AG10803 (cell line): Measurements from ENCODE around the gene HLA-F.
A peak's percentile ranks its signal among the peaks of the same experiment; 100 is the strongest.

Source experiments
- DNase-seq: peaks from one replicate; pipeline ENCODE4 v3.0.0; 2010; ENCODE audit warnings: low read depth
- H3K4me3 ChIP-seq: 2 replicates; pipeline ENCODE4 v1.5.1; 2011; ENCODE audit warnings: mild to moderate bottlenecking, low read length, control low read depth
- CTCF ChIP-seq: conservative IDR thresholded peaks from 2 replicates; pipeline ENCODE4 v1.5.1; 2011; ENCODE audit warnings: mild to moderate bottlenecking, low read length, control low read depth, inconsistent platforms

The HLA-F gene

GRCh38 chr6:29705389-29706231 lies 17.6 kb upstream of the HLA-F start:
- TF ChIP-seq CTCF = peak; percentile 76
- no peak overlapping the region for H3K4me3 ChIP-seq
- DNase-seq = peak; percentile 53

- TF ChIP-seq CTCF = no peak
- H3K4me3 ChIP-seq = no peak overlapping the region
- DNase-seq = no peak
These were observed 14.6 kb upstream of the HLA-F start for GRCh38 chr6:29708432-29709179.

- no peak for TF ChIP-seq CTCF
- H3K4me3 ChIP-seq = no peak overlapping the region
- no peak for DNase-seq
These were observed 14.0 kb upstream of the HLA-F start for GRCh38 chr6:29709188-29709587.

GRCh38 chr6:29710281-29710941 lies 12.8 kb upstream of the HLA-F start:
- no peak for DNase-seq
- TF ChIP-seq CTCF = no peak
- no peak overlapping the region for H3K4me3 ChIP-seq

- no peak for DNase-seq
- TF ChIP-seq CTCF = no peak
- H3K4me3 ChIP-seq = no peak overlapping the region
These were observed 2.4 kb upstream of the HLA-F start for GRCh38 chr6:29720863-29721262.

GRCh38 chr6:29723666-29724588 lies 693 bp downstream of the HLA-F start:
- peak overlapping the region; percentile 59 for H3K4me3 ChIP-seq
- no peak for DNase-seq
- no peak for TF ChIP-seq CTCF
